Liver (tissue), 9 donors: Measurements from ENCODE around the gene ETFA. TPM values are rescaled to one million over a fixed set of nuclear protein-coding genes. Genes with fewer than 3 reads are reported as not detected.
"Not testable (repeated sequence)": the region's sequence is repeated elsewhere in the genome, so short reads cannot be mapped to it uniquely, and the experiment has no call there.

ENCODE experiments used
- DNase-seq: peaks from one replicate; pipeline ENCODE4 v3.0.0-alpha.2; 2017; ENCODE audit warnings: low spot score
- H3K27ac ChIP-seq, 2 donors: one replicate each; pipeline ENCODE4 v1.7.0; 2013; ENCODE audit warnings: inconsistent platforms in 2 of 2, low read length in 2 of 2, control low read depth in 1 of 2, low read depth in 1 of 2, mild to moderate bottlenecking in 1 of 2
- H3K27me3 ChIP-seq, 4 donors: one replicate each; pipeline versions ENCODE4 v1.6.1 to v1.7.0; 2013; ENCODE audit warnings: low read length in 3 of 4, inconsistent platforms in 1 of 4, mild to moderate bottlenecking in 1 of 4, moderate library complexity in 1 of 4; ENCODE audit not compliant: control insufficient read depth in 4 of 4, insufficient read depth in 4 of 4
- H3K36me3 ChIP-seq, 4 donors: one replicate each; pipeline versions ENCODE4 v1.6.1 to v1.7.0; 2013; ENCODE audit warnings: low read length in 3 of 4, mild to moderate bottlenecking in 3 of 4, low read depth in 1 of 4, moderate library complexity in 1 of 4; ENCODE audit not compliant: control insufficient read depth in 4 of 4, insufficient read depth in 3 of 4
- H3K4me1 ChIP-seq, 4 donors: one replicate each; pipeline versions ENCODE4 v1.6.1 to v1.7.0; 2013; ENCODE audit warnings: low read length in 3 of 4, mild to moderate bottlenecking in 3 of 4, moderate library complexity in 1 of 4; ENCODE audit not compliant: control insufficient read depth in 4 of 4, insufficient read depth in 4 of 4
- H3K4me3 ChIP-seq, 3 donors: one replicate each; pipeline versions ENCODE4 v1.6.1 to v1.7.0; 2013; ENCODE audit warnings: low read length in 3 of 3, control low read depth in 1 of 3, low read depth in 1 of 3, mild to moderate bottlenecking in 1 of 3
- H3K9ac ChIP-seq, 2 donors: one replicate each; pipeline ENCODE4 v1.7.0; 2013; ENCODE audit warnings: low read length in 2 of 2, mild to moderate bottlenecking in 2 of 2, moderate library complexity in 2 of 2, control low read depth in 1 of 2, low read depth in 1 of 2
- H3K9me3 ChIP-seq, 4 donors: one replicate each; pipeline versions ENCODE4 v1.6.1 to v1.7.0; 2013; ENCODE audit warnings: low read length in 3 of 4; ENCODE audit not compliant: control insufficient read depth in 4 of 4
- ATF3 ChIP-seq: IDR thresholded peaks from 2 replicates; pipeline ENCODE4 v1.6.1; 2016; ENCODE audit warnings: antibody characterized with exemption
- CTCF ChIP-seq: fragments of 150-350 bp; IDR thresholded peaks from 2 replicates; pipeline ENCODE4 v1.5.1; 2017; ENCODE audit warnings: improper control_type of control experiment, low read depth, low read length; ENCODE audit not compliant: missing input control
- EGR1 ChIP-seq, 2 donors: IDR thresholded peaks; 2 replicates each; pipeline ENCODE4 v1.6.1; 2016 to 2018; ENCODE audit warnings: antibody characterized with exemption in 2 of 2, low read depth in 2 of 2
- FOXA1 ChIP-seq: IDR thresholded peaks from 2 replicates; pipeline ENCODE4 v1.6.1; 2016; ENCODE audit warnings: antibody characterized with exemption
- FOXA2 ChIP-seq: IDR thresholded peaks from 2 replicates; pipeline ENCODE4 v1.6.1; 2016; ENCODE audit warnings: antibody characterized with exemption
- GABPA ChIP-seq, 2 donors: IDR thresholded peaks in 1 of 2; conservative IDR thresholded peaks in 1 of 2; 2 replicates each; pipeline ENCODE4 v1.6.1; 2016; ENCODE audit warnings: antibody characterized with exemption in 2 of 2, mild to moderate bottlenecking in 1 of 2, moderate library complexity in 1 of 2
- HNF4A ChIP-seq, 2 donors: conservative IDR thresholded peaks; 2 replicates each; pipeline ENCODE4 v1.6.1; 2016; ENCODE audit warnings: antibody characterized with exemption in 2 of 2, mild to moderate bottlenecking in 2 of 2
- HNF4G ChIP-seq: IDR thresholded peaks from 2 replicates; pipeline ENCODE4 v1.6.1; 2016; ENCODE audit warnings: antibody characterized with exemption
- JUND ChIP-seq, 2 donors: IDR thresholded peaks; 2 replicates each; pipeline ENCODE4 v1.6.1; 2016; ENCODE audit warnings: antibody characterized with exemption in 2 of 2
- MAX ChIP-seq: IDR thresholded peaks from 2 replicates; pipeline ENCODE4 v1.6.1; 2016; ENCODE audit warnings: antibody characterized with exemption
- NR2F2 ChIP-seq: IDR thresholded peaks from 2 replicates; pipeline ENCODE4 v1.6.1; 2016; ENCODE audit warnings: antibody characterized with exemption
- RAD21 ChIP-seq, 2 donors: IDR thresholded peaks; 2 replicates each; pipeline ENCODE4 v1.6.1; 2016; ENCODE audit warnings: antibody characterized with exemption in 2 of 2, mild to moderate bottlenecking in 2 of 2
- REST ChIP-seq: IDR thresholded peaks from 2 replicates; pipeline ENCODE4 v1.6.1; 2016; ENCODE audit warnings: antibody characterized with exemption, mild to moderate bottlenecking
- RXRA ChIP-seq, 2 donors: IDR thresholded peaks; 2 replicates each; pipeline ENCODE4 v1.6.1; 2017 to 2018; ENCODE audit warnings: antibody characterized with exemption in 2 of 2, mild to moderate bottlenecking in 1 of 2
- SP1 ChIP-seq: IDR thresholded peaks from 2 replicates; pipeline ENCODE4 v1.6.1; 2018; ENCODE audit warnings: antibody characterized with exemption, mild to moderate bottlenecking
- TAF1 ChIP-seq: conservative IDR thresholded peaks from 2 replicates; pipeline ENCODE4 v1.6.1; 2016; ENCODE audit warnings: antibody characterized with exemption, mild to moderate bottlenecking
- YY1 ChIP-seq: IDR thresholded peaks from 2 replicates; pipeline ENCODE4 v1.6.1; 2016; ENCODE audit warnings: antibody characterized with exemption, mild to moderate bottlenecking
- ZBTB33 ChIP-seq: IDR thresholded peaks from 2 replicates; pipeline ENCODE4 v1.6.1; 2016; ENCODE audit warnings: antibody characterized with exemption
- WGBS: extraction: QIAGEN DNeasy Blood & Tissue Kit; methylation state at CpG from one replicate; pipeline ENCODE4 v1.1.7; 2013; 5-methylcytosine and 5-hydroxymethylcytosine counted together
- polyA plus RNA-seq, 2 donors: library from polyadenylated mRNA; stranded (reverse) in 1 of 2; unstranded in 1 of 2; fragments of 200-250 nt in 1 of 2; fragments of >200 nt in 1 of 2; fragmentation: Nextera tagmentation in 1 of 2; extraction: Ambion mirVana in 1 of 2; gene quantifications; one replicate each; pipeline versions ENCODE4 v1.2.1 to v1.2.3, GENCODE V29; 2013 to 2015
- total RNA-seq, 2 donors: library from RNA; depleted of rRNA; stranded (reverse); fragments of >200 nt; gene quantifications; one replicate each; pipeline ENCODE4 v1.2.3, GENCODE V29; 2014
- donor health status: healthy.
- donor health status: healthy.
- donor health status: healthy.
- donor health status: healthy.
- donor health status: healthy.

Gene ETFA
- total and polyA plus RNA-seq, 4 donors, result 92.6 to 342 (median 289) TPM

- not testable (repeated sequence) for H3K27ac ChIP-seq, H3K27me3 ChIP-seq, H3K9me3 ChIP-seq, H3K9ac ChIP-seq, H3K36me3 ChIP-seq, DNase-seq, H3K4me3 ChIP-seq, H3K4me1 ChIP-seq
- WGBS, result 96% methylated on average over 1 of the region's 1 CpG
Measured at GRCh38 chr15:76294463-76294862, 16.8 kb downstream of the ETFA start.

GRCh38 chr15:76293361-76293760, 17.9 kb downstream of the ETFA start:
- Histone ChIP-seq H3K27me3 (no peaks in the 10 kb centered on the region), H3K9ac (no peak overlapping the region), H3K9me3 (no peaks in the 10 kb centered on the region), H3K4me3 (no peak overlapping the region), H3K27ac (no peak overlapping the region), H3K36me3 (peaks cover 0 to 3% (median 0%) of the 10 kb centered on the region in 4 donors), H3K4me1 (peaks cover 0 to 3% (median 2%) of the 10 kb centered on the region in 4 donors)
- WGBS, result 19% methylated on average over 1 of the region's 1 CpG
- TF ChIP-seq RAD21 (IDR thresholded peaks at IDR 0.05), result no peak
- no peak for DNase-seq

- H3K27me3 ChIP-seq, result no peaks in the 10 kb centered on the region
- no peak overlapping the region for H3K4me3 ChIP-seq
- DNase-seq, result no peak
- no peak overlapping the region for H3K27ac ChIP-seq
- no peak overlapping the region for H3K9ac ChIP-seq
- 77% methylated on average over 3 of the region's 3 CpGs for WGBS
- H3K4me1 ChIP-seq, result peaks cover 0 to 5% (median 4%) of the 10 kb centered on the region in 4 donors
- TF ChIP-seq TAF1 (no peak), CTCF (no peak), FOXA2 (no peak), HNF4G (no peak), JUND (IDR thresholded peaks at IDR 0.05) (no peak), HNF4A (conservative IDR thresholded peaks at IDR 0.05) (no peak), GABPA (IDR thresholded peaks at IDR 0.05 in 1 of 2, conservative IDR thresholded peaks at IDR 0.05 in 1 of 2) (no peak), RAD21 (IDR thresholded peaks at IDR 0.05) (no peak), EGR1 (IDR thresholded peaks at IDR 0.05; ENCODE audit: low read depth in 2 of 2) (no peak), NR2F2 (no peak), RXRA (IDR thresholded peaks at IDR 0.05) (no peak), ZBTB33 (no peak), YY1 (no peak), SP1 (no peak), MAX (no peak), FOXA1 (no peak), REST (no peak), ATF3 (no peak)
- peaks cover 0 to 16% (median 6%) of the 10 kb centered on the region in 4 donors for H3K36me3 ChIP-seq
- no peaks in the 10 kb centered on the region for H3K9me3 ChIP-seq
Measured at GRCh38 chr15:76289582-76289981, 21.7 kb downstream of the ETFA start.
